Measurements from ENCODE around the gene PRR14. TPM values are rescaled to one million over a fixed set of nuclear protein-coding genes. Genes with fewer than 3 reads are reported as not detected.

PRR14 gene
- total and polyA plus RNA-seq, 2 experiments from 2014 or later, result 28.5 to 33.7 TPM

- peaks cover 15% of the 10 kb centered on the region for H3K36me3 ChIP-seq
- peaks cover 5% of the 10 kb centered on the region for H3K4me1 ChIP-seq (ENCODE audit: low read depth)
- DNase-seq (ENCODE audit: low read depth in 1 of 2, low spot score in 1 of 2), result no peak
Observed at GRCh38 chr16:30605158-30605557, 45.6 kb upstream of the PRR14 start.

GRCh38 chr16:30606004-30606403 lies 44.8 kb upstream of the PRR14 start:
- Histone ChIP-seq H3K4me3 (no peak overlapping the region), H3K9me3 (ENCODE audit: low read depth) (no peaks in the 10 kb centered on the region), H3K4me1 (ENCODE audit: low read depth) (peaks cover 5% of the 10 kb centered on the region), H3K27me3 (no peaks in the 10 kb centered on the region), H3K36me3 (peaks cover 15% of the 10 kb centered on the region), H3K27ac (no peak overlapping the region)
- no peak for DNase-seq (ENCODE audit: low read depth in 1 of 2, low spot score in 1 of 2)
- TF ChIP-seq, protein P1, sequence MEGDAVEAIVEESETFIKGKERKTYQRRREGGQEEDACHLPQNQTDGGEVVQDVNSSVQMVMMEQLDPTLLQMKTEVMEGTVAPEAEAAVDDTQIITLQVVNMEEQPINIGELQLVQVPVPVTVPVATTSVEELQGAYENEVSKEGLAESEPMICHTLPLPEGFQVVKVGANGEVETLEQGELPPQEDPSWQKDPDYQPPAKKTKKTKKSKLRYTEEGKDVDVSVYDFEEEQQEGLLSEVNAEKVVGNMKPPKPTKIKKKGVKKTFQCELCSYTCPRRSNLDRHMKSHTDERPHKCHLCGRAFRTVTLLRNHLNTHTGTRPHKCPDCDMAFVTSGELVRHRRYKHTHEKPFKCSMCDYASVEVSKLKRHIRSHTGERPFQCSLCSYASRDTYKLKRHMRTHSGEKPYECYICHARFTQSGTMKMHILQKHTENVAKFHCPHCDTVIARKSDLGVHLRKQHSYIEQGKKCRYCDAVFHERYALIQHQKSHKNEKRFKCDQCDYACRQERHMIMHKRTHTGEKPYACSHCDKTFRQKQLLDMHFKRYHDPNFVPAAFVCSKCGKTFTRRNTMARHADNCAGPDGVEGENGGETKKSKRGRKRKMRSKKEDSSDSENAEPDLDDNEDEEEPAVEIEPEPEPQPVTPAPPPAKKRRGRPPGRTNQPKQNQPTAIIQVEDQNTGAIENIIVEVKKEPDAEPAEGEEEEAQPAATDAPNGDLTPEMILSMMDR (IDR thresholded peaks at IDR 0.05; ENCODE audit: low read depth, low read length), result no peak

More at GRCh38 chr16:30605158-30605557, 45.6 kb upstream of the PRR14 start:
- Histone ChIP-seq H3K27me3 (no peaks in the 10 kb centered on the region), H3K9me3 (ENCODE audit: low read depth) (no peaks in the 10 kb centered on the region), H3K27ac (no peak overlapping the region), H3K4me3 (no peak overlapping the region)
- TF ChIP-seq, protein P1 (IDR thresholded peaks at IDR 0.05; ENCODE audit: low read depth, low read length), result no peak

DNA sequence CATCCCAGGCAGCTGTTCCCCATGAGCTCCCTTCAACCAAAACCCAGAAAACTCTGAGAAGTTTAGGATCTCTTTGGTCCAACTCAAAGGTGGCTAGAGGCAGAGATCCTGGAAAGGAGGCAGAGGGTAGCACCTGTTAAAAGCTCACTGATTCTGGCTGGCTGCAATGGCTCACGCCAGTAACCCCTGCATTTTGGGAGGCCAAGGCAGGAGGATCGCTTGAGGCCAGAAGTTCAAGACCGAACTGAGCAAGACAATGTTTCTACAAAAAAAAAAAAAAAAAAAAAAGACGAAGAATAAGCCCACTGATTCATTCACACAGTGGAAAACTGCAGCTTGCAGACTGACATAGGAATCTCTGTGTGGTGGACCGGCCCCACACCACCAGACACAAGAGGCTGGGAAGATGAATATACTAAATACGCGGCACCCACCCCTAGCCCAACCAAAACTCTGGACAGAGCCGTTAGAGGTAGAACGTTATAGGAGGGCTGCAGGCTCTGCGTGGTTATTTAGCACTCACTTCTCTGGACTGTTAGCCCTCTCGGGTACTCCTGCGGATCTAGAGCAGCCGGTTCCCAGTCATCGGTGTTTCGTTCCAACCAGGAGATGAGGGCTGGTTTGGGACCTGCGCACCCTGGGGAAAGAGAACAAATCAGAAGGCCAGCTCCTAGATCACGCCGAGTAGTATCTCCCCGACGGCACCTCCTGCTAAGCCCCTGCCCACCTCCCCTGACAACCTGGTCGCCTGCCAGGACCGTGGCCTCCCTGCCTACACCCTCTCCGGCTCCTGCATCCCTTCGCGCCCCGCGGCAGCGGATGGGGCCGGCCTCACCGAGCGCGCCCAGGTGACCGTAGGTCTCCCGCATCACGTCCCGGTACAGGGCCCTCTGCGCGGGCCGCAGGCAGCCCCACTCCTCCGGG lies 41.5 kb upstream of the PRR14 start:
- no peaks in the 10 kb centered on the region for H3K27me3 ChIP-seq
- H3K36me3 ChIP-seq, result peaks cover 6% of the 10 kb centered on the region
- TF ChIP-seq, protein P1 (IDR thresholded peaks at IDR 0.05; ENCODE audit: low read depth, low read length), result no peak
- peak; percentile 39 to 59 for DNase-seq (ENCODE audit: low read depth in 1 of 2, low spot score in 1 of 2)
- H3K4me1 ChIP-seq (ENCODE audit: low read depth), result peaks cover 5% of the 10 kb centered on the region
- peak overlapping the region; percentile 86 for H3K4me3 ChIP-seq
- H3K27ac ChIP-seq, result peak overlapping the region; percentile 97
- no peaks in the 10 kb centered on the region for H3K9me3 ChIP-seq (ENCODE audit: low read depth)

GRCh38 chr16:30609926-30610839 lies 40.6 kb upstream of the PRR14 start, which contains the start of gene ZNF689:
Gene ZNF689, minus strand, starts transcription at chr16:30610389. Its CDS starts 348 bp downstream, at chr16:30610041.
- no peaks in the 10 kb centered on the region for H3K27me3 ChIP-seq
- peak; percentile 96 to 98 for DNase-seq (ENCODE audit: low read depth in 1 of 2, low spot score in 1 of 2)

More at GRCh38 chr16:30609926-30610839, 40.6 kb upstream of the PRR14 start, which contains the start of gene ZNF689:
- TF ChIP-seq, protein P1 (IDR thresholded peaks at IDR 0.05; ENCODE audit: low read depth, low read length), result no peak
- Histone ChIP-seq H3K36me3 (peaks cover 6% of the 10 kb centered on the region), H3K4me1 (ENCODE audit: low read depth) (peaks cover 5% of the 10 kb centered on the region), H3K4me3 (peak within 1 kb of the TSS; percentile 86), H3K27ac (peak within 1 kb of the TSS; percentile 97), H3K9me3 (ENCODE audit: low read depth) (no peaks in the 10 kb centered on the region)
